Ishikawa (cell line): Measurements from ENCODE around the gene B3GALT4.
A peak's percentile ranks its signal among the peaks of the same experiment; 100 is the strongest.

Experiments
- CEBPB ChIP-seq: IDR thresholded peaks from 2 replicates; pipeline ENCODE4 v1.6.1; 2012
- CREB1 ChIP-seq: IDR thresholded peaks from 2 replicates; pipeline ENCODE4 v1.6.1; 2012; ENCODE audit warnings: low read depth
- EGR1 ChIP-seq: IDR thresholded peaks from 2 replicates; pipeline ENCODE4 v1.6.1; 2012
- EP300 ChIP-seq: IDR thresholded peaks from 2 replicates; pipeline ENCODE4 v1.6.1; 2012; ENCODE audit warnings: borderline replicate concordance
- FOXM1 ChIP-seq: IDR thresholded peaks from 2 replicates; pipeline ENCODE4 v1.6.1; 2012; ENCODE audit warnings: low read depth, borderline replicate concordance
- MAX ChIP-seq: IDR thresholded peaks from 2 replicates; pipeline ENCODE4 v1.6.1; 2012
- NFIC ChIP-seq: IDR thresholded peaks from 2 replicates; pipeline ENCODE4 v1.6.1; 2012
- RAD21 ChIP-seq: IDR thresholded peaks from 2 replicates; pipeline ENCODE4 v1.6.1; 2012; ENCODE audit warnings: low read depth
- REST ChIP-seq: IDR thresholded peaks from 2 replicates; pipeline ENCODE4 v1.6.1; 2012; ENCODE audit warnings: low read depth, mild to moderate bottlenecking
- TAF1 ChIP-seq: IDR thresholded peaks from 2 replicates; pipeline ENCODE4 v1.6.1; 2012; ENCODE audit warnings: low read depth, mild to moderate bottlenecking
- TCF12 ChIP-seq: IDR thresholded peaks from 2 replicates; pipeline ENCODE4 v1.6.1; 2012; ENCODE audit warnings: low read depth
- TEAD4 ChIP-seq: IDR thresholded peaks from 2 replicates; pipeline ENCODE4 v1.6.1; 2012
- USF1 ChIP-seq: IDR thresholded peaks from 2 replicates; pipeline ENCODE4 v1.6.1; 2012
- YY1 ChIP-seq: IDR thresholded peaks from 2 replicates; pipeline ENCODE4 v1.6.1; 2012; ENCODE audit warnings: low read depth
- ZBTB7A ChIP-seq: IDR thresholded peaks from 2 replicates; pipeline ENCODE4 v1.6.1; 2012; ENCODE audit warnings: low read depth

The B3GALT4 gene

DNA sequence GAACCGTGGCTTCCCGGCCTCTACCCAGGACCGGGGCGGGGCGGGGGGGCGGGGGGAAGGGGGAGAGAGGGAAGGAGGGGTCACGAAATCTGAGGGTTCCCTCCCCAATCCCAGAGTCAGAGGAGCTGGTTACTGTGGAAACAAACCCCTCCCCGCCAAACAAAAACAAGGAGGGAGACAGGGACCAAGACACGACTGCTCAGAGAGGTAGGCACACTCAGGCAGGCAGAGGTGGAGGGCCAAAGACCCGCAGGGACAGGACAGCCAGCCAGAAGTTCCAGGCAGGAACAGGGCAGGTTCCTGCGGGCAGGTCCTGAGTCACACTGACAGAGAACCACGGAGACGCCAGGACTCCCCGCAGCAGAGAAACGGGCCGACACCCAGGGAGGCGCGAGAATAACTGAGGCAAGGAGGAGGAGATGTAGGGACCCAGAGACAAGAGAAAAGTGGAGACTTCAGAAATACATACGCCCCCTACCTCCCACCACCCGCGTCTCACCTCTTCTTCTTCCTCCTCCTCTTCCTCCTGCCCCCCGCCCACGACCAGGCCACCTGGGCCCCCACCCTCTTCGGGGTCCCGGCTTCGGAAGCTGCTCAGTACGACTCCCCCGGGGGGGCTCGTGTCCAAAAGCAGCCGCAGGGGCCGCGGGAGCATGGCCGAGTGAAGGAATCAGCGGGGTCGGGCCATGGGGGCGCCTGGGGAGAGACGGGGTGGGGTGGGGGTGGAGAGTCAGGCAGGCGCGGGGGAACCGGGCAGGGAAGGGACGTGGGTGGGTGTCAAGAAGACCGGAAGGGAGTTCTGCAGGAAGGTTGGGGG is 21.2 kb downstream of the B3GALT4 start:
- TF ChIP-seq REST (no peak), USF1 (no peak), FOXM1 (no peak), ZBTB7A (peak; percentile 12; the same call in 1 of the 2 replicates), EP300 (no peak), CEBPB (no peak), YY1 (no peak), EGR1 (no peak), TEAD4 (no peak), TAF1 (0 out of 2 replicates have a peak, but pooled peaks have one; percentile 29), CREB1 (no peak)

DNA sequence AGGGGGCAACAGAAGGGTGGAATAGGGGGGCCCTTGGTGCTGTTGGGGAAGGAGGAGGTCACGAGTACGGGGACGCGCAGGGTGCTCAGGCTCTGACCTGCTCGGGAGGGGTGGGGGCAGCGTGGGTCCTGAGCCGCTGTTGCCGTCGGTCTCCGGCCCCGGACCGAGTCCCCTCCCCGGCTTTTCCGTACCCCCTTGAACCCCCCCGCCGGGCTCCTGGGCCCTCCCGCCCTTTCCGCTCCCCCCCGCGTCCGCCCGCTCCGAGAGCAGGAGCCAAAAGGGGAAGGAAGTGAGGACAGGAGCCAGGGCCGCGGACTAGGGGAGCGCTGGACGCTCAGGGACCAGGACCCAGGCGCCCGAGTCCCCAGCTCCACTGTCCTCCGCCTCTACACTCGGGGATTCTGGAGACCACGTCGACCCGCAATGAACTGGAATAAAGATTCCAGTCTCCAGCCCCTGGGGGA is 21.9 kb downstream of the B3GALT4 start, which contains the start of gene RGL2:
RGL2 (minus strand) TSS at position 170 of the 464 bp plus-strand sequence. CDS start 332 bp downstream, outside the sequence.
- peak; percentile 53; the same call in 1 of the 2 replicates for TF ChIP-seq ZBTB7A
- TF ChIP-seq NFIC, result no peak
- TF ChIP-seq CREB1, result no peak
- TF ChIP-seq CEBPB, result no peak
- no peak for TF ChIP-seq REST
- TF ChIP-seq YY1, result no peak
- no peak for TF ChIP-seq EP300
- TF ChIP-seq TAF1, result no peak

- TF ChIP-seq CREB1 (no peak), EP300 (no peak), TEAD4 (no peak; the same call in 1 of the 2 replicates), CEBPB (no peak), EGR1 (peak; percentile 52; the same call in 1 of the 2 replicates), TAF1 (peak; percentile 80), NFIC (no peak), USF1 (no peak), FOXM1 (no peak), REST (no peak), TCF12 (no peak), RAD21 (peak; percentile 54), YY1 (peak; percentile 41; the same call in 1 of the 2 replicates), ZBTB7A (0 out of 2 replicates have a peak, but pooled peaks have one; percentile 60), MAX (peak; percentile 38; the same call in 1 of the 2 replicates)
Observed at GRCh38 chr6:33299237-33299944, 22.5 kb downstream of the B3GALT4 start.

GRCh38 chr6:33301877-33302276 is 25.0 kb downstream of the B3GALT4 start:
- TF ChIP-seq RAD21, result no peak
- no peak for TF ChIP-seq MAX
- no peak for TF ChIP-seq EP300
- no peak for TF ChIP-seq EGR1
- no peak for TF ChIP-seq NFIC
- TF ChIP-seq CEBPB, result no peak
